Tibial nerve (tissue), 4 donors: ENCODE measurements around the gene PLAC9. TPM values are rescaled to one million over a fixed set of nuclear protein-coding genes. Genes with fewer than 3 reads are reported as not detected.

ENCODE experiments used
- DNase-seq, 2 donors: peaks; one replicate each; pipeline ENCODE4 v3.0.0-alpha.2; 2019; ENCODE audit warnings: low spot score in 2 of 2
- H3K27ac ChIP-seq, 4 donors: fragments of 200-600 bp; sonication (generic) in 3 of 4; one replicate each; pipeline ENCODE4 v1.5.1; 2017 to 2019; ENCODE audit warnings: mild to moderate bottlenecking in 1 of 4
- H3K27me3 ChIP-seq, 2 donors: fragments of 200-600 bp; sonication (generic) in 1 of 2; one replicate each; pipeline versions ENCODE4 v1.5.1 to v1.6.0; 2017 to 2019
- H3K36me3 ChIP-seq, 3 donors: fragments of 200-600 bp; sonication (generic); one replicate each; pipeline ENCODE4 v1.5.1; 2018 to 2019
- H3K4me1 ChIP-seq, 4 donors: fragments of 200-600 bp; sonication (generic) in 3 of 4; one replicate each; pipeline ENCODE4 v1.5.1; 2017 to 2019
- H3K4me3 ChIP-seq, 4 donors: fragments of 200-600 bp; sonication (generic) in 3 of 4; one replicate each; pipeline ENCODE4 v1.5.1; 2017 to 2019; ENCODE audit warnings: mild to moderate bottlenecking in 1 of 4, moderate library complexity in 1 of 4
- H3K9me3 ChIP-seq, 4 donors: fragments of 200-600 bp; sonication (generic) in 3 of 4; one replicate each; pipeline ENCODE4 v1.5.1; 2017 to 2019
- EP300 ChIP-seq, 2 donors: sonication (generic); formaldehyde crosslinking; IDR thresholded peaks; one replicate each; pipeline ENCODE4 v1.6.1; 2017; ENCODE audit warnings: antibody characterized with exemption in 2 of 2, mild to moderate bottlenecking in 1 of 2
- POLR2A ChIP-seq, 2 donors: fragments of 450-650 bp; IDR thresholded peaks; one replicate each; pipeline ENCODE4 v1.6.1; 2017; ENCODE audit warnings: antibody characterized with exemption in 2 of 2, mild to moderate bottlenecking in 2 of 2, moderate library complexity in 2 of 2
- WGBS, 2 donors: methylation state at CpG; one replicate each; pipeline ENCODE4 v1.1.5; 2018; 5-methylcytosine and 5-hydroxymethylcytosine counted together
- total RNA-seq, 4 donors: library from RNA; depleted of rRNA; stranded (reverse); fragments of >200 nt; gene quantifications; one replicate each; pipeline ENCODE4 v1.1.0, GENCODE V29; 2016
- TF ChIP-seq, protein P1 (sequence below), 5 experiments: fragments of 200-600 bp in 3 of 5; fragments of 450-650 bp in 2 of 5; sonication (generic) in 3 of 5; IDR thresholded peaks; one replicate each; pipeline ENCODE4 v1.5.1; 2016 to 2019; ENCODE audit warnings: antibody characterized with exemption in 5 of 5, mild to moderate bottlenecking in 3 of 5, moderate library complexity in 2 of 5

PLAC9 gene
- total RNA-seq, 4 donors from 2014 or later: 63.3 to 199 (median 140) TPM

DNA sequence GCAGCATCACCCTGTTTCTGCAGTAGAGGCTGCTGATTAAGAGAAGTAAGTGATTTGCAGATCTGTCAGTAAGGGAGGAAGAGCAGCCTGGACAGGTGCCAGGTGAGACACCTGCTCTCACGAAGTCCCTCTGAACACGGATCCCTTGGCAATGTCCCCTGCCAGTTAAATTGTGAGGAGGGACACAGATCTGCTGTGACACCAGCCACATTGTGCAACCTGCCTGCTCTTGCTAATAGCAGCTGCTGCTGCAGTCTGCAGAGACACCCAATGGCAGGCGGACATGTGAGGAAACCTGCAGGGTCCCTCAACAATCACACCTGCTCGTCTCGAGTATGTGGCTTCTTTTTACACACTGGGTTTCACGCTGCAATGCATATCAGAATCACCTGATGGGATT is 40.9 kb downstream of the PLAC9 start:
- 71 to 90% methylated on average over 6 of the region's 6 CpGs for WGBS, 2 donors
- no peak overlapping the region for H3K27ac ChIP-seq
- H3K27me3 ChIP-seq: no peaks in the 10 kb centered on the region
- TF ChIP-seq EP300 (IDR thresholded peaks at IDR 0.05) (no peak), POLR2A (IDR thresholded peaks at IDR 0.05) (no peak)
- TF ChIP-seq, protein P1, sequence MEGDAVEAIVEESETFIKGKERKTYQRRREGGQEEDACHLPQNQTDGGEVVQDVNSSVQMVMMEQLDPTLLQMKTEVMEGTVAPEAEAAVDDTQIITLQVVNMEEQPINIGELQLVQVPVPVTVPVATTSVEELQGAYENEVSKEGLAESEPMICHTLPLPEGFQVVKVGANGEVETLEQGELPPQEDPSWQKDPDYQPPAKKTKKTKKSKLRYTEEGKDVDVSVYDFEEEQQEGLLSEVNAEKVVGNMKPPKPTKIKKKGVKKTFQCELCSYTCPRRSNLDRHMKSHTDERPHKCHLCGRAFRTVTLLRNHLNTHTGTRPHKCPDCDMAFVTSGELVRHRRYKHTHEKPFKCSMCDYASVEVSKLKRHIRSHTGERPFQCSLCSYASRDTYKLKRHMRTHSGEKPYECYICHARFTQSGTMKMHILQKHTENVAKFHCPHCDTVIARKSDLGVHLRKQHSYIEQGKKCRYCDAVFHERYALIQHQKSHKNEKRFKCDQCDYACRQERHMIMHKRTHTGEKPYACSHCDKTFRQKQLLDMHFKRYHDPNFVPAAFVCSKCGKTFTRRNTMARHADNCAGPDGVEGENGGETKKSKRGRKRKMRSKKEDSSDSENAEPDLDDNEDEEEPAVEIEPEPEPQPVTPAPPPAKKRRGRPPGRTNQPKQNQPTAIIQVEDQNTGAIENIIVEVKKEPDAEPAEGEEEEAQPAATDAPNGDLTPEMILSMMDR (IDR thresholded peaks at IDR 0.05): no peak
- no peaks in the 10 kb centered on the region for H3K9me3 ChIP-seq
- no peak overlapping the region for H3K4me3 ChIP-seq
- DNase-seq: no peak
- peaks cover 0 to 39% (median 21%) of the 10 kb centered on the region in 4 donors for H3K4me1 ChIP-seq
- H3K36me3 ChIP-seq: peaks cover 0 to 53% (median 0%) of the 10 kb centered on the region in 3 donors

DNA sequence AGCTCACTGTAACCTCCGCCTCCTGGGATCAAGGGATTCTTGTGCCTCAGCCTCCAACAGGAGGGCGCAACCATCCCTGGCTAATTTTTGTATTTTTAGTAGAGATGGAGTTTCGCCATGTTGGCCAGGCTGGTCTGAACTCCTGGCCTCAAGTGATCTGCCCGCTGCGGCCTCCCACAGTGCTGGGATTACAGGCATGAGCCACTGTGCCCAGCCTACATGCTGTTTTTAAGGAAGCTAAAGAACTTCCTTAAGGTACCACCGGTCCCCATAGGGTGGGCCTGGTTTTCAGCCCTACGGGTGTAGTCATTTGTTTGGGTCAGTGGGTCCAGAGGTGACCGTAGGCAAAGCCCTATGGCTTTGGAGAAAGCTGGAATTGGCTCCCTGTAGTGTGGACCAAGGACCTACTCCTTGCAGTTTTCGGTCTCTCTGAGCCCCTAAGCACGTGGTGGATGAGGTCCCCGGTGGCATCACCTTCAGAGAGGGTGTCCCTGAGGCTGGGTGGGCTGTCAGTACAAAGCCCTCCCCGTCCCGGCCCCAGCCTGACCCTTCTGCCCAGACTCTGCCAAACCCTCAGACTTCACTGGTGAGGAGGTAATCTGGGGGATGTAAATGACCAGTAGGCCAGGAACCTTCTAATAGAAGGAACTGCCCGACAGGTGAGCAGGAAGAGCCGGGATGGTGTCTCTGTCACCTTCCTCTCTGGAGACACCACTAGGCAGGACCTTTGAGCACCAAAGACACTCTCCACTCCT is 42.3 kb downstream of the PLAC9 start:
- no peak overlapping the region for H3K27ac ChIP-seq
- no peak overlapping the region for H3K4me3 ChIP-seq
- peaks cover 0 to 43% (median 20%) of the 10 kb centered on the region in 4 donors for H3K4me1 ChIP-seq
- DNase-seq: no peak
- H3K27me3 ChIP-seq: no peaks in the 10 kb centered on the region
- TF ChIP-seq, protein P1 (IDR thresholded peaks at IDR 0.05): no peak
- no peak for TF ChIP-seq EP300 (IDR thresholded peaks at IDR 0.05)
- no peak for TF ChIP-seq POLR2A (IDR thresholded peaks at IDR 0.05)
- H3K36me3 ChIP-seq: peaks cover 0 to 45% (median 0%) of the 10 kb centered on the region in 3 donors
- 83 to 94% methylated on average over 15 of the region's 15 CpGs for whole genome bisulfite sequencing, 2 donors
- no peaks in the 10 kb centered on the region for H3K9me3 ChIP-seq

DNA sequence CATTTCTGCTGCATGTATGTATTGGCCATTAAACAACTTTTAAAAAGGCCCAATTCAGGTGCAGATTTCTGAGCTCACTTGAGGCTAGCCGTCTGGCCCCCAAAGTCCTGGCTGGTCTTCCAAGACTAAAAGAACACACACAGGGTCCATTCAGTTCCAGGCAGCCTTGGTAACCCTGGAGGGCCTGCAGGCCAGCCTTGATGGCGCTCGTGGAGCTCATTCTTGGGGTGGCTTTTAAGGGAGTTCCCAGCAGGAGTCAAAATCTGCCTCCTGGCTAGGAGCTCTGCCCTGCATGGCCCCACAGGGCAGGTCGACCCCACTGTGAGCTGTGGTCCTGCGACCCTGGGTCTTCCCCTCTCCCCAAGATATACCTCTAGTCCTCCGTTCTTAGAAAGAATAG is 44.0 kb downstream of the PLAC9 start:
- Histone ChIP-seq H3K27me3 (no peaks in the 10 kb centered on the region), H3K36me3 (peaks cover 0 to 35% (median 0%) of the 10 kb centered on the region in 3 donors), H3K4me3 (no peak overlapping the region), H3K4me1 (peaks cover 0 to 47% (median 20%) of the 10 kb centered on the region in 4 donors), H3K9me3 (no peaks in the 10 kb centered on the region), H3K27ac (no peak overlapping the region)
- DNase-seq: no peak
- no peak for TF ChIP-seq EP300 (IDR thresholded peaks at IDR 0.05)
- TF ChIP-seq, protein P1 (IDR thresholded peaks at IDR 0.05): no peak
- TF ChIP-seq POLR2A (IDR thresholded peaks at IDR 0.05): no peak
- 66 to 77% methylated on average over 3 to 6 of the region's 6 CpGs for WGBS, 2 donors

DNA sequence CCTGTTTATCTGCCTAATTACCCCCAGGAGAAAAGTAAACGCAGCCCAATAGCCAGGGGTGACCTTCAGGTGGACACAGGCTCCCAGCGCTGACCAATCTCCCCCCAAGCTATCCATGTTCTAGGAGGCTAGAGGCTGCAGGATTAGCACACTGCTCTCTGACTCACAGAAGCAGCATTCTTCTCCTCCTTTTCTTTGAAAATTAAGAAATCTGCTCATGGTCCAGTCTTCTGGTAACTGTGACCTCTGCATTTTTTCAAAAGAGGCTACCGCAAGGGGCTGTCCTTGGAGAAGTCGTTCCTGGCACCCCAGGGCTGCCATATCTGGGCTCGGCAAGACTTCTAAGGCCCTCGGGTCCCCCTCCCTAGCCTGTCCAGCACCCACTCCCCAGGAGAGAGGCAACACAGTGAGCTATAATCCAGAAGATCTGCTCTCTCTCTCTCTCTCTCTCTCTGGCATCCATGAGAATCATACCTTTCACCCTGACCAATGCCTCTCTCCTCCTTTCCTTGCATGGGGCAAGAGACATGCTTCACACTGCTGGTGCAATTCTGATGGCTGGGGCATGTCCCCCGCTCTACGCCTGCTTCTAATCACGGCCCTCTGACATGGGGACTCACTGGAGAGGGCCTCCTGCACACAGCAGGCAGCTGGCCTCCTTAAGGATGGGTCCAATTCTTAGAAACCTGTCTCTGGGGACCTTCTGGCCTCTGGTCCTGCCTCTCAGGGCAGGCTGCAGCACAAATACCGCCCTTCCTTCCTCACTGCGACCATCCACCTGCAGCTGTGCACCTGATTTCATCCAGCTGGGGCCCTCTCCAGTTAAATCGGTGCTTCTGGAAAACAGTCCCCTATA is 45.5 kb downstream of the PLAC9 start:
- peaks cover 0 to 47% (median 18%) of the 10 kb centered on the region in 4 donors for H3K4me1 ChIP-seq
- no peak overlapping the region for H3K4me3 ChIP-seq
- no peak for DNase-seq
- WGBS, 2 donors: 45 to 54% methylated on average over 10 to 11 of the region's 12 CpGs
- H3K36me3 ChIP-seq: peaks cover 0 to 21% (median 0%) of the 10 kb centered on the region in 3 donors
- H3K9me3 ChIP-seq: no peaks in the 10 kb centered on the region
- H3K27ac ChIP-seq: peak overlapping the region in 1 of 4 donors; percentile 13
- TF ChIP-seq EP300 (IDR thresholded peaks at IDR 0.05): no peak
- TF ChIP-seq, protein P1 (IDR thresholded peaks at IDR 0.05): no peak
- TF ChIP-seq POLR2A (IDR thresholded peaks at IDR 0.05): no peak
- no peaks in the 10 kb centered on the region for H3K27me3 ChIP-seq
